ENCODE data around the gene C11orf16. TPM values are rescaled to one million over a fixed set of nuclear protein-coding genes. Genes with fewer than 3 reads are reported as not detected.

Gene C11orf16
- total and polyA plus RNA-seq, 2 of the 8 experiments (the other 6 are each of a cell fraction or from before 2014, with no cell fraction given) = 0.08 TPM; not detected in 1

DNA sequence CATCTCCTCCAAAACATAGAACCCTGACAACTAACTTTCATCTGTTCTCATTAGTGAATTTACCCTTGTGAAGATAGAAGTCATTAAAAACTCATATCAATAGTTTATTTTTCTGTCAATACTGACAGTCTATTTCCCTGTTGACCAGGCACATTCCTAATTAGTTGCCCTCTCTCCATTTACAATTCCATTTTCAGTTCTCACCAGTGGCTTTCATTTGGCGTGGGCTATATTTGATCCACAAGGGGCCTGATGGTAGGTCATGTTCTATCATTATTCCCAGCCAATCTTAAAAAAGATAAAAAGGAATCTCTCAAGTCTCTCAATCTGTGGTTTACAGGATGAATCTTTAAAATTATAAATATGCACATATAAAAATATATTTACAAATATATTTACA is 25.6 kb downstream of the C11orf16 start:
- Histone ChIP-seq H3K9ac (replicated peaks in 1 of 4; ENCODE audit: extremely low read depth in 1 of 4, low read depth in 3 of 4, low read length in 3 of 4) (no peak overlapping the region), H2BK20ac (ENCODE audit: low read length) (no peak overlapping the region), H2AFZ (ENCODE audit: low read length) (no peak overlapping the region), H3K9me3 (ENCODE audit: insufficient read depth in 2 of 2, low read depth in 1 of 2, low read length in 1 of 2) (no peaks in the 10 kb centered on the region), H3K23me2 (ENCODE audit: low read depth, low read length) (peaks cover 7% of the 10 kb centered on the region; the same call in 1 of the 2 replicates), H2BK15ac (ENCODE audit: low read length) (no peak overlapping the region), H3K36me3 (ENCODE audit: control insufficient read depth in 2 of 4, insufficient read depth in 4 of 4, low read length in 3 of 4) (no peaks in the 10 kb centered on the region), H3K4me2 (ENCODE audit: insufficient read depth in 1 of 2, low read depth in 2 of 2, low read length in 2 of 2) (no peak overlapping the region), H3K56ac (replicated peaks; ENCODE audit: insufficient read length, low read depth, low read length) (no peak overlapping the region), H3K4me3 (ENCODE audit: extremely low read depth in 1 of 4, insufficient read depth in 2 of 4, low read depth in 3 of 4, low read length in 4 of 4) (no peak overlapping the region), H2BK120ac (replicated peaks; ENCODE audit: low read depth, low read length) (no peak overlapping the region), H3K27ac (ENCODE audit: low read depth, low read length) (no peak overlapping the region), H3K4me1 (replicated peaks in 1 of 4; ENCODE audit: control insufficient read depth in 3 of 4, insufficient read depth in 4 of 4, low read length in 3 of 4) (peaks cover 0 to 5% (median 0%) of the 10 kb centered on the region in 4 experiments; a peak in 4 of 7 replicates), H3K4ac (replicated peaks; ENCODE audit: insufficient read length, low read depth, low read length) (no peak overlapping the region), H4K20me1 (replicated peaks in 1 of 2; ENCODE audit: control insufficient read depth in 1 of 2, insufficient read depth in 2 of 2, low read length in 2 of 2) (no peaks in the 10 kb centered on the region), H2BK5ac (ENCODE audit: low read depth, low read length) (no peak overlapping the region), H3K14ac (ENCODE audit: insufficient read length) (no peak overlapping the region), H2AK5ac (ENCODE audit: low read depth, low read length) (no peak overlapping the region), H3K79me2 (ENCODE audit: control insufficient read depth in 1 of 2, insufficient read depth in 2 of 2, low read length in 2 of 2) (no peaks in the 10 kb centered on the region), H4K8ac (ENCODE audit: extremely low read depth, insufficient read depth, low read length) (no peak overlapping the region), H4K5ac (ENCODE audit: insufficient read length, low read depth, low read length) (no peak overlapping the region), H3K79me1 (ENCODE audit: low read depth, low read length) (no peaks in the 10 kb centered on the region), H2BK12ac (ENCODE audit: low read depth, low read length) (no peak overlapping the region), H4K91ac (replicated peaks; ENCODE audit: insufficient read length, low read length) (no peak overlapping the region), H3K23ac (ENCODE audit: insufficient read length) (no peak overlapping the region), H3K27me3 (replicated peaks in 1 of 4; ENCODE audit: control insufficient read depth in 3 of 4, extremely low read depth in 1 of 4, insufficient read depth in 3 of 4, low read length in 3 of 4) (peaks cover 0 to 12% (median 5%) of the 10 kb centered on the region in 4 experiments; a peak in 3 of 7 replicates), H3K18ac (ENCODE audit: extremely low read depth, low read length) (no peak overlapping the region)
- WGBS, 2 experiments (ENCODE audit: extremely low coverage in 1 of 2, insufficient coverage in 1 of 2, insufficient read length in 1 of 2, insufficient replicate concordance in 2 of 2, low coverage in 1 of 2, low lambda C conversion rate in 2 of 2, missing lambda C conversion rate in 1 of 2) = 89% methylated on average over 1 of the region's 1 CpG; no CpG with 5 or more reads in 1 of the 2 experiments
- DNase-seq (ENCODE audit: low read depth in 1 of 2, low spot score in 2 of 2) (no peak), FAIRE-seq (no peak)
- POLR2A ChIA-PET (ENCODE audit: partially characterized antibody) = no interaction called here
- CTCF ChIA-PET (ENCODE audit: partially characterized antibody) = interaction anchor here (1.0 kb wide), 1 partner anchor 194 kb away, joined by 3 read pairs; no protein-coding TSS in a partner anchor
- TF ChIP-seq SP1 (IDR thresholded peaks at IDR 0.05; ENCODE audit: low read depth, low read length) (no peak), SIX5 (IDR thresholded peaks at IDR 0.05; ENCODE audit: low read depth, low read length) (no peak), SAP30 (IDR thresholded peaks at IDR 0.05; ENCODE audit: insufficient read depth, insufficient replicate concordance, low read length) (no peak), JUND (IDR thresholded peaks at IDR 0.05; ENCODE audit: low read length) (no peak), GABPA (IDR thresholded peaks at IDR 0.05; ENCODE audit: borderline replicate concordance, insufficient read depth, low read length) (no peak), RFX5 (IDR thresholded peaks at IDR 0.05; ENCODE audit: borderline replicate concordance, low read depth, low read length) (no peak), YY1 (IDR thresholded peaks at IDR 0.05; ENCODE audit: low read depth, low read length) (no peak), HDAC2 (IDR thresholded peaks at IDR 0.05; ENCODE audit: borderline replicate concordance in 1 of 2, low read depth in 2 of 2, low read length in 2 of 2) (no peak), BRCA1 (IDR thresholded peaks at IDR 0.05; ENCODE audit: low read depth, low read length) (no peak), KDM5A (IDR thresholded peaks at IDR 0.05; ENCODE audit: low read length) (no peak), NRF1 (IDR thresholded peaks at IDR 0.05; ENCODE audit: low read depth, low read length) (no peak), RBBP5 (IDR thresholded peaks at IDR 0.05; ENCODE audit: borderline replicate concordance, low read depth, low read length) (no peak), GTF2F1 (IDR thresholded peaks at IDR 0.05; ENCODE audit: borderline replicate concordance, low read depth, low read length) (no peak), POU5F1 (IDR thresholded peaks at IDR 0.05; ENCODE audit: low read depth, low read length) (no peak)
